H9 (cell line): Measurements from ENCODE around the gene MAP2K3. TPM values are rescaled to one million over a fixed set of nuclear protein-coding genes. Genes with fewer than 3 reads are reported as not detected.

ENCODE experiments used
- DNase-seq: peaks from one replicate; pipeline ENCODE4 v3.0.0-alpha.2; 2017
- H2AFZ ChIP-seq: one replicate; pipeline ENCODE4 v1.6.1; 2013; ENCODE audit warnings: mild to moderate bottlenecking, low read length, control low read depth, moderate library complexity
- H2AK5ac ChIP-seq: 2 replicates; pipeline ENCODE4 v1.6.1; 2013; ENCODE audit warnings: low read length, control low read depth, mixed read lengths; ENCODE audit not compliant: insufficient read length
- H2BK120ac ChIP-seq: one replicate; pipeline ENCODE4 v1.6.1; 2013; ENCODE audit warnings: low read depth, mild to moderate bottlenecking, low read length, control low read depth, inconsistent platforms; ENCODE audit not compliant: poor library complexity, severe bottlenecking
- H2BK12ac ChIP-seq: 2 replicates; pipeline ENCODE4 v1.6.1; 2013; ENCODE audit warnings: low read length, control low read depth, mixed read lengths, low read depth; ENCODE audit not compliant: insufficient read length
- H2BK15ac ChIP-seq: 2 replicates; pipeline ENCODE4 v1.6.1; 2013; ENCODE audit warnings: low read depth, low read length, control low read depth
- H2BK20ac ChIP-seq: one replicate; pipeline ENCODE4 v1.6.1; 2013; ENCODE audit warnings: low read depth, mild to moderate bottlenecking, low read length, control low read depth, inconsistent platforms; ENCODE audit not compliant: poor library complexity, severe bottlenecking
- H2BK5ac ChIP-seq: 2 replicates; pipeline ENCODE4 v1.6.1; 2013; ENCODE audit warnings: low read length, control low read depth, mixed read lengths; ENCODE audit not compliant: insufficient read length
- H3K14ac ChIP-seq: 2 replicates; pipeline ENCODE4 v1.6.1; 2013; ENCODE audit warnings: low read length, control low read depth; ENCODE audit not compliant: insufficient read depth
- H3K18ac ChIP-seq: 2 replicates; pipeline ENCODE4 v1.6.1; 2013; ENCODE audit warnings: low read depth, mild to moderate bottlenecking, mixed read lengths, low read length, control low read depth; ENCODE audit not compliant: insufficient read length
- H3K23ac ChIP-seq: 2 replicates; pipeline ENCODE4 v1.6.1; 2013; ENCODE audit warnings: low read length, control low read depth, mixed read lengths, low read depth; ENCODE audit not compliant: insufficient read length
- H3K23me2 ChIP-seq: 2 replicates; pipeline ENCODE4 v1.6.1; 2013; ENCODE audit warnings: low read depth, mild to moderate bottlenecking, mixed read lengths, low read length, control low read depth; ENCODE audit not compliant: insufficient read length, poor library complexity, severe bottlenecking
- H3K27ac ChIP-seq: 2 replicates; pipeline ENCODE4 v1.5.1; 2013; ENCODE audit warnings: low read length, control low read depth, mixed read lengths, low read depth; ENCODE audit not compliant: insufficient read length
- H3K27me3 ChIP-seq: 2 replicates; pipeline ENCODE4 v1.6.1; 2013; ENCODE audit warnings: low read length, control low read depth, inconsistent platforms; ENCODE audit not compliant: insufficient read depth
- H3K4ac ChIP-seq: 2 replicates; pipeline ENCODE4 v1.6.1; 2013; ENCODE audit warnings: low read depth, mild to moderate bottlenecking, control low read depth, inconsistent platforms, low read length, moderate library complexity
- H3K4me1 ChIP-seq: 2 replicates; pipeline ENCODE4 v1.6.1; 2013; ENCODE audit warnings: low read length, control low read depth, inconsistent platforms; ENCODE audit not compliant: insufficient read depth
- H3K4me2 ChIP-seq: 2 replicates; pipeline ENCODE4 v1.6.1; 2013; ENCODE audit warnings: low read length, control low read depth, mixed read lengths; ENCODE audit not compliant: insufficient read length, insufficient read depth
- H3K56ac ChIP-seq: 2 replicates; pipeline ENCODE4 v1.6.1; 2013; ENCODE audit warnings: low read depth, mild to moderate bottlenecking, mixed read lengths, low read length, control low read depth; ENCODE audit not compliant: insufficient read length
- H3K79me1 ChIP-seq: 2 replicates; pipeline ENCODE4 v1.6.1; 2013; ENCODE audit warnings: low read depth, mild to moderate bottlenecking, moderate library complexity, low read length, control low read depth, inconsistent platforms; ENCODE audit not compliant: insufficient read depth, poor library complexity, severe bottlenecking
- H3K79me2 ChIP-seq: 2 replicates; pipeline ENCODE4 v1.6.1; 2013; ENCODE audit warnings: low read length, control low read depth, inconsistent platforms; ENCODE audit not compliant: insufficient read depth
- H3K9ac ChIP-seq: 2 replicates; pipeline ENCODE4 v1.6.1; 2013; ENCODE audit warnings: low read length, control low read depth, mixed read lengths; ENCODE audit not compliant: insufficient read length; ENCODE audit errors: extremely low read depth
- H3K9me3 ChIP-seq: one replicate; pipeline ENCODE4 v1.6.1; 2013; ENCODE audit warnings: low read depth, low read length, inconsistent platforms; ENCODE audit not compliant: control insufficient read depth
- H3T11ph ChIP-seq: one replicate; pipeline ENCODE4 v1.6.1; 2013; ENCODE audit warnings: mild to moderate bottlenecking, low read length, control low read depth, inconsistent platforms
- H4K20me1 ChIP-seq: one replicate; pipeline ENCODE4 v1.6.1; 2013; ENCODE audit not compliant: control insufficient read depth, insufficient read length, insufficient read depth
- H4K5ac ChIP-seq: 2 replicates; pipeline ENCODE4 v1.6.1; 2013; ENCODE audit warnings: low read depth, mild to moderate bottlenecking, mixed read lengths, low read length, control low read depth; ENCODE audit not compliant: insufficient read length
- H4K8ac ChIP-seq: replicated peaks from 2 replicates; pipeline ENCODE4 v1.6.1; 2013; ENCODE audit warnings: low read length, control low read depth, mixed read lengths, low read depth; ENCODE audit not compliant: insufficient read length
- H4K91ac ChIP-seq: 2 replicates; pipeline ENCODE4 v1.6.1; 2013; ENCODE audit warnings: low read depth, mild to moderate bottlenecking, moderate library complexity, mixed read lengths, low read length, control low read depth; ENCODE audit not compliant: insufficient read length
- H3K27ac Mint-ChIP-seq, 3 experiments: 2 replicates in 2 of 3; 3 replicates in 1 of 3; pipeline ENCODE4 v1.8.0; 2020 to 2021; ENCODE audit warnings: mixed read lengths in 3 of 3, mild to moderate bottlenecking in 1 of 3, moderate library complexity in 1 of 3
- H3K27me3 Mint-ChIP-seq: 2 replicates; pipeline ENCODE4 v1.8.0; 2021; ENCODE audit warnings: low read depth, mild to moderate bottlenecking, moderate library complexity, mixed read lengths
- H3K36me3 Mint-ChIP-seq, 3 experiments: 2 replicates in 2 of 3; 3 replicates in 1 of 3; pipeline ENCODE4 v1.8.0; 2020 to 2021; ENCODE audit warnings: low read depth in 3 of 3, mixed read lengths in 3 of 3; ENCODE audit not compliant: insufficient read depth in 1 of 3
- H3K4me1 Mint-ChIP-seq, 2 experiments: 2 replicates each; pipeline ENCODE4 v1.8.0; 2020; ENCODE audit warnings: mixed read lengths in 2 of 2
- H3K4me3 Mint-ChIP-seq, 2 experiments: 2 replicates in 1 of 2; 3 replicates in 1 of 2; pipeline ENCODE4 v1.8.0; 2020 to 2021; ENCODE audit warnings: mild to moderate bottlenecking in 2 of 2, mixed read lengths in 2 of 2, moderate library complexity in 1 of 2
- H3K9me3 Mint-ChIP-seq, 2 experiments: 2 replicates in 1 of 2; 3 replicates in 1 of 2; pipeline ENCODE4 v1.8.0; 2020; ENCODE audit warnings: mild to moderate bottlenecking in 2 of 2, mixed read lengths in 2 of 2, moderate library complexity in 1 of 2
- CTCF ChIP-seq: fragments of 200-600 bp; sonication (generic); conservative IDR thresholded peaks from 3 replicates; pipeline ENCODE4 v1.8.0; 2021; ENCODE audit warnings: antibody characterized with exemption, mild to moderate bottlenecking
- WGBS: extraction: QIAGEN DNeasy Blood & Tissue Kit; methylation state at CpG from one replicate; pipeline ENCODE4 v1.1.7; 2013; ENCODE audit warnings: missing lambda C conversion rate, low lambda C conversion rate, mixed read lengths; ENCODE audit not compliant: insufficient read length; ENCODE audit errors: extremely low coverage; 5-methylcytosine and 5-hydroxymethylcytosine counted together
- total RNA-seq: library from RNA; stranded (reverse); gene quantifications from 2 replicates; pipeline ENCODE4 v1.2.1, GENCODE V29; 2021

The MAP2K3 gene
- total RNA-seq, 1 experiment from 2014 or later: 26.1 TPM

DNA sequence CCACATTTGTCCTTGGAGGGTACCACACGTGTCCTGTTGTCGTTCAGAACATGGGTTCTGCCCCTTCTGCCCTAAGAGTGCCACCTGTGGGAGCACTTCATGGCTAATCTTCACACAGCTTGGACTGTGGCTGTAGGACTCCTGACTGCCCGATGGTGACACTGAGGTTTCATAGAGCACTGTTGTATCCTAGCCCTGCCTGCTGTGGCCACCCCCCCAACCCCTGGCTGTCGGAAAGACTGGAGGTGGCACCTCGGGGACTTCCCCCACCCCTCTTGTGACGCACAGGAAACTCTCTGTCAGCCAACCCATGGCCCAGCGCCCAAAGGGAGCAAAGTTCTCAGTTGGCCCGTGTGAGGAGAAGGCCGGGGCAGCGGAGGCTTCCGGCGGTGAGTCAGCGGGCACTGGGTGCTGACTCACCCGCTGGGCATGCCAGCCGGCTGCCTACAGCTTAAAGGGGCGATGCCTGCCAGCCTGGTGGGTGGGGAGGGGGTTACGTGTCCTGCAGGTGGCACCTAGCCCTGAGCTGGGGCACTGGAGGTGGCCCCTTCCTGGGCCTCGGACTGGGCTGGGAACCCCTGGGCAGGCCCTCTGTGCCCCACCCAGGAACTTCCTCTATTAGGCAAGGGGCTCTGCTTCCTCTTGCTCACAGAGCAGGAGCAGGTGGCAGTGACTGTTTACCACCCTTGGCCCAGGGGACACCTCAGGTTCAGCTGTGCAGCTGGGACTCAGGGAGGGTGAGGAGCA, 3.4 kb downstream of the MAP2K3 start:
- Mint-ChIP-seq H3K4me1 (peaks cover 21 to 22% of the 10 kb centered on the region in 2 experiments), H3K36me3 (peaks cover 0 to 14% (median 2%) of the 10 kb centered on the region in 3 experiments; a peak in 5 of 7 replicates), H3K4me3 (no peak overlapping the region), H3K27ac (no peak overlapping the region), H3K27me3 (peaks cover 14% of the 10 kb centered on the region), H3K9me3 (peaks cover 18% of the 10 kb centered on the region in 2 experiments)
- Histone ChIP-seq H3K79me1 (no peaks in the 10 kb centered on the region), H2BK20ac (no peak overlapping the region), H4K20me1 (no peaks in the 10 kb centered on the region), H3K4me2 (no peak overlapping the region), H3K56ac (no peak overlapping the region), H2AK5ac (no peak overlapping the region), H3K23me2 (peaks cover 15% of the 10 kb centered on the region), H4K5ac (no peak overlapping the region), H3K23ac (no peak overlapping the region), H4K91ac (no peak overlapping the region), H2AFZ (no peak overlapping the region), H3T11ph (no peak overlapping the region), H2BK5ac (no peak overlapping the region), H2BK15ac (no peak overlapping the region), H2BK120ac (no peak overlapping the region), H3K9me3 (peaks cover 7% of the 10 kb centered on the region), H3K79me2 (no peaks in the 10 kb centered on the region; the same call in 1 of the 2 replicates), H3K9ac (no peak overlapping the region), H3K18ac (no peak overlapping the region), H3K27ac (no peak overlapping the region), H3K14ac (no peak overlapping the region), H3K4me1 (no peaks in the 10 kb centered on the region), H3K27me3 (peaks cover 7% of the 10 kb centered on the region; the same call in 1 of the 2 replicates), H2BK12ac (no peak overlapping the region), H4K8ac (no peak overlapping the region), H3K4ac (no peak overlapping the region)
- no peak for TF ChIP-seq CTCF
- no CpG with 5 or more reads among the region's 18 CpGs for WGBS
- DNase-seq: no peak
